K562 (cell line): ENCODE measurements around the gene GRXCR2. TPM values are rescaled to one million over a fixed set of nuclear protein-coding genes. Genes with fewer than 3 reads are reported as not detected.
A peak's percentile ranks its signal among the peaks of the same experiment; 100 is the strongest.

Source experiments
- CBX3 ChIP-seq, 2 experiments: IDR thresholded peaks; 1 replicate in 1 of 2; 2 replicates in 1 of 2; pipeline ENCODE4 v1.6.1; 2012; ENCODE audit warnings: inconsistent platforms in 2 of 2, low read length in 2 of 2, borderline replicate concordance in 1 of 2, control low read depth in 1 of 2
- CC2D1A ChIP-seq: fragments of 450-650 bp; IDR thresholded peaks from 2 replicates; pipeline ENCODE4 v1.6.1; 2017; ENCODE audit warnings: mild to moderate bottlenecking
- CEBPG ChIP-seq, 3 experiments: fragments of 200-800 bp in 1 of 3; sonication (Bioruptor generic) in 1 of 3; sonication (generic) in 1 of 3; formaldehyde crosslinking in 1 of 3; IDR thresholded peaks in 2 of 3; conservative IDR thresholded peaks in 1 of 3; 2 replicates each; pipeline versions ENCODE4 v1.6.1 to v1.8.0; 2016 to 2022; ENCODE audit warnings: missing compliant biosample characterization in 2 of 3, missing genetic modification characterization in 2 of 3, mild to moderate bottlenecking in 1 of 3, missing genetic modification reagents in 1 of 3
- CHD4 ChIP-seq: fragments of 200-600 bp; sonication (generic); IDR thresholded peaks from 3 replicates; pipeline ENCODE4 v1.6.1; 2012; ENCODE audit warnings: low read depth, mild to moderate bottlenecking, mixed read lengths, low read length, inconsistent platforms; ENCODE audit not compliant: insufficient read depth, insufficient replicate concordance, poor library complexity, severe bottlenecking
- FOXK2 ChIP-seq, 2 experiments: fragments of 450-650 bp; IDR thresholded peaks in 1 of 2; conservative IDR thresholded peaks in 1 of 2; 2 replicates each; pipeline ENCODE4 v1.6.1; 2016; ENCODE audit warnings: low read depth in 2 of 2, mild to moderate bottlenecking in 1 of 2
- MTA3 ChIP-seq: fragments of 450-650 bp; formaldehyde crosslinking; IDR thresholded peaks from 2 replicates; pipeline ENCODE4 v1.6.1; 2017; ENCODE audit warnings: mild to moderate bottlenecking, borderline replicate concordance
- NCOA6 ChIP-seq: fragments of 450-650 bp; IDR thresholded peaks from 2 replicates; pipeline ENCODE4 v1.6.1; 2017; ENCODE audit warnings: mild to moderate bottlenecking
- NFIX ChIP-seq: fragments of 250-450 bp; sonication (Bioruptor Pico); IDR thresholded peaks from 2 replicates; pipeline ENCODE4 v1.4.0; 2020; ENCODE audit warnings: low read depth, mild to moderate bottlenecking, moderate library complexity
- SNRNP70 ChIP-seq: fragments of 200-400 bp; formaldehyde crosslinking; optimal IDR thresholded peaks from 2 replicates; pipeline ENCODE3; 2017; ENCODE audit warnings: low read depth, low read length
- ZKSCAN8 ChIP-seq: fragments of 200-800 bp; sonication (Bioruptor generic); IDR thresholded peaks from 2 replicates; pipeline ENCODE4 v1.6.1; 2016; ENCODE audit warnings: missing genetic modification characterization, missing compliant biosample characterization
- ZNF133 ChIP-seq: fragments of 250-450 bp; sonication (Bioruptor Pico); IDR thresholded peaks from 2 replicates; pipeline ENCODE4 v1.4.0; 2020; ENCODE audit warnings: mild to moderate bottlenecking
- ZNF165 ChIP-seq: fragments of 250-450 bp; sonication (Bioruptor Pico); IDR thresholded peaks from 2 replicates; pipeline ENCODE4 v1.4.0; 2020; ENCODE audit warnings: borderline replicate concordance
- ZNF23 ChIP-seq: fragments of 250-450 bp; sonication (Bioruptor Pico); IDR thresholded peaks from 2 replicates; pipeline ENCODE4 v1.4.0; 2020; ENCODE audit warnings: mild to moderate bottlenecking
- ZNF76 ChIP-seq: fragments of 250-450 bp; sonication (Bioruptor Pico); IDR thresholded peaks from 2 replicates; pipeline ENCODE4 v1.4.0; 2020; ENCODE audit warnings: mild to moderate bottlenecking, moderate library complexity, borderline replicate concordance
- polyA plus RNA-seq, 8 experiments: library from polyadenylated mRNA; depleted of rRNA in 4 of 8; stranded (reverse) in 5 of 8; unstranded in 3 of 8; fragments of >200 nt; fragmentation: Nextera tagmentation in 2 of 8; fragmentation: Illumina TruSeq in 1 of 8; extraction: Ambion mirVana in 2 of 8; extraction: Trizol in 1 of 8; gene quantifications; 2 replicates each; pipeline versions ENCODE4 v1.2.1 to v1.2.3, GENCODE V29; 2011 to 2014; ENCODE audit warnings: inconsistent platforms in 1 of 8, missing spikeins in 1 of 8
- total RNA-seq, 7 experiments: library from RNA; depleted of rRNA in 6 of 7; stranded (reverse); fragments of >200 nt in 6 of 7; fragmentation: Illumina TruSeq in 2 of 7; extraction: Trizol in 2 of 7; gene quantifications; 2 replicates each; pipeline versions ENCODE4 v1.2.1 to v1.2.3, GENCODE V29; 2011 to 2021; ENCODE audit warnings: low replicate concordance in 1 of 7
- TF ChIP-seq, protein P1 (sequence below): fragments of 200-800 bp; sonication (Bioruptor generic); IDR thresholded peaks from 2 replicates; pipeline ENCODE4 v1.6.1; 2016; ENCODE audit warnings: missing genetic modification characterization, missing compliant biosample characterization
- TF ChIP-seq, protein P2 (sequence below): fragments of 450-650 bp; IDR thresholded peaks from 2 replicates; pipeline ENCODE4 v1.6.1; 2016; ENCODE audit warnings: low read depth, mild to moderate bottlenecking, moderate library complexity
- TF ChIP-seq, protein P3 (sequence below): fragments of 450-650 bp; IDR thresholded peaks from 2 replicates; pipeline ENCODE4 v1.6.1; 2014; ENCODE audit warnings: low read depth, mild to moderate bottlenecking, moderate library complexity, borderline replicate concordance

GRXCR2 gene
- total and polyA plus RNA-seq, 9 of the 15 experiments (the other 6 are each of a cell fraction or from before 2014, with no cell fraction given), result not detected

DNA sequence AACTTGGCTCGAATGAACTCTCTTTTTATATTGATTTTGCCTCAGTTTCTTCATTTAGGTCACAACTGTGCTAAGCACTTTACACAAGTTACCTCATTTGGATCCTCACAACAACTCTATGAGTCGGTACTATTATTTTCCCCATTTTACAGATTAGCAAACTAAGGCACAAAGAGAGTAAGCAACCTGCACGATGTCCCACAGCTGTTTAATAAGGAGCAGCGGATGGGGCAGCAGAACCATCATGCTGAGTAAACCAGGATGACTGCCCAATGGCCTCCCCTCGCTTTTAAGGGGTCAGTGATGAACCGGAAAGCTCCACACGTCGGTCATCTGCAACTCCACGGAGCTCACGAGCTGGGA is 38.3 kb downstream of the GRXCR2 start (continued):
- TF ChIP-seq, protein P1, sequence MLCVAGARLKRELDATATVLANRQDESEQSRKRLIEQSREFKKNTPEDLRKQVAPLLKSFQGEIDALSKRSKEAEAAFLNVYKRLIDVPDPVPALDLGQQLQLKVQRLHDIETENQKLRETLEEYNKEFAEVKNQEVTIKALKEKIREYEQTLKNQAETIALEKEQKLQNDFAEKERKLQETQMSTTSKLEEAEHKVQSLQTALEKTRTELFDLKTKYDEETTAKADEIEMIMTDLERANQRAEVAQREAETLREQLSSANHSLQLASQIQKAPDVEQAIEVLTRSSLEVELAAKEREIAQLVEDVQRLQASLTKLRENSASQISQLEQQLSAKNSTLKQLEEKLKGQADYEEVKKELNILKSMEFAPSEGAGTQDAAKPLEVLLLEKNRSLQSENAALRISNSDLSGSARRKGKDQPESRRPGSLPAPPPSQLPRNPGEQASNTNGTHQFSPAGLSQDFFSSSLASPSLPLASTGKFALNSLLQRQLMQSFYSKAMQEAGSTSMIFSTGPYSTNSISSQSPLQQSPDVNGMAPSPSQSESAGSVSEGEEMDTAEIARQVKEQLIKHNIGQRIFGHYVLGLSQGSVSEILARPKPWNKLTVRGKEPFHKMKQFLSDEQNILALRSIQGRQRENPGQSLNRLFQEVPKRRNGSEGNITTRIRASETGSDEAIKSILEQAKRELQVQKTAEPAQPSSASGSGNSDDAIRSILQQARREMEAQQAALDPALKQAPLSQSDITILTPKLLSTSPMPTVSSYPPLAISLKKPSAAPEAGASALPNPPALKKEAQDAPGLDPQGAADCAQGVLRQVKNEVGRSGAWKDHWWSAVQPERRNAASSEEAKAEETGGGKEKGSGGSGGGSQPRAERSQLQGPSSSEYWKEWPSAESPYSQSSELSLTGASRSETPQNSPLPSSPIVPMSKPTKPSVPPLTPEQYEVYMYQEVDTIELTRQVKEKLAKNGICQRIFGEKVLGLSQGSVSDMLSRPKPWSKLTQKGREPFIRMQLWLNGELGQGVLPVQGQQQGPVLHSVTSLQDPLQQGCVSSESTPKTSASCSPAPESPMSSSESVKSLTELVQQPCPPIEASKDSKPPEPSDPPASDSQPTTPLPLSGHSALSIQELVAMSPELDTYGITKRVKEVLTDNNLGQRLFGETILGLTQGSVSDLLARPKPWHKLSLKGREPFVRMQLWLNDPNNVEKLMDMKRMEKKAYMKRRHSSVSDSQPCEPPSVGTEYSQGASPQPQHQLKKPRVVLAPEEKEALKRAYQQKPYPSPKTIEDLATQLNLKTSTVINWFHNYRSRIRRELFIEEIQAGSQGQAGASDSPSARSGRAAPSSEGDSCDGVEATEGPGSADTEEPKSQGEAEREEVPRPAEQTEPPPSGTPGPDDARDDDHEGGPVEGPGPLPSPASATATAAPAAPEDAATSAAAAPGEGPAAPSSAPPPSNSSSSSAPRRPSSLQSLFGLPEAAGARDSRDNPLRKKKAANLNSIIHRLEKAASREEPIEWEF, result no peak
- TF ChIP-seq ZNF133 (CRISPR knock-in tag) (no peak), MTA3 (no peak), CC2D1A (peak; percentile 44; the same call in 1 of the 2 replicates), ZNF76 (no peak), ZKSCAN8 (CRISPR knock-in tag) (no peak), ZNF23 (CRISPR knock-in tag) (no peak), CHD4 (peak; percentile 95), NCOA6 (no peak), ZNF165 (no peak), CBX3 (IDR thresholded peaks at IDR 0.05; ENCODE audit: borderline replicate concordance in 1 of 2, low read length in 2 of 2) (peak in 1 of 2 experiments; percentile 73; a peak in 1 of 3 replicates), FOXK2 (conservative IDR thresholded peaks at IDR 0.05 in 1 of 2, IDR thresholded peaks at IDR 0.05 in 1 of 2; ENCODE audit: low read depth in 2 of 2) (no peak), SNRNP70 (no peak), CEBPG (CRISPR knock-in tag; IDR thresholded peaks at IDR 0.05) (peak; percentile 14; the same call in 1 of the 2 replicates), CEBPG (tag; conservative IDR thresholded peaks at IDR 0.05 in 1 of 2, IDR thresholded peaks at IDR 0.05 in 1 of 2) (no peak), NFIX (no peak)
- TF ChIP-seq, protein P2, sequence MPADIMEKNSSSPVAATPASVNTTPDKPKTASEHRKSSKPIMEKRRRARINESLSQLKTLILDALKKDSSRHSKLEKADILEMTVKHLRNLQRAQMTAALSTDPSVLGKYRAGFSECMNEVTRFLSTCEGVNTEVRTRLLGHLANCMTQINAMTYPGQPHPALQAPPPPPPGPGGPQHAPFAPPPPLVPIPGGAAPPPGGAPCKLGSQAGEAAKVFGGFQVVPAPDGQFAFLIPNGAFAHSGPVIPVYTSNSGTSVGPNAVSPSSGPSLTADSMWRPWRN, result no peak
- TF ChIP-seq, protein P3, sequence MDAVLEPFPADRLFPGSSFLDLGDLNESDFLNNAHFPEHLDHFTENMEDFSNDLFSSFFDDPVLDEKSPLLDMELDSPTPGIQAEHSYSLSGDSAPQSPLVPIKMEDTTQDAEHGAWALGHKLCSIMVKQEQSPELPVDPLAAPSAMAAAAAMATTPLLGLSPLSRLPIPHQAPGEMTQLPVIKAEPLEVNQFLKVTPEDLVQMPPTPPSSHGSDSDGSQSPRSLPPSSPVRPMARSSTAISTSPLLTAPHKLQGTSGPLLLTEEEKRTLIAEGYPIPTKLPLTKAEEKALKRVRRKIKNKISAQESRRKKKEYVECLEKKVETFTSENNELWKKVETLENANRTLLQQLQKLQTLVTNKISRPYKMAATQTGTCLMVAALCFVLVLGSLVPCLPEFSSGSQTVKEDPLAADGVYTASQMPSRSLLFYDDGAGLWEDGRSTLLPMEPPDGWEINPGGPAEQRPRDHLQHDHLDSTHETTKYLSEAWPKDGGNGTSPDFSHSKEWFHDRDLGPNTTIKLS, result no peak
